ENCODE measurements around the gene SNRPB.
"Not testable (repeated sequence)": the region's sequence is repeated elsewhere in the genome, so short reads cannot be mapped to it uniquely, and the experiment has no call there.

Gene SNRPB

GRCh38 chr20:2470423-2471193, at the start of gene SNRPB:
Gene SNRPB (minus strand): TSS chr20:2470789. CDS start chr20:2470690, 99 bp downstream.
- DNase-seq: peak; percentile 97

- no peak for DNase-seq
Measured at GRCh38 chr20:2519115-2519809, 48.7 kb upstream of the SNRPB start.

- DNase-seq: no peak
Measured at GRCh38 chr20:2518558-2518957, 48.0 kb upstream of the SNRPB start.

- DNase-seq: no peak
Measured at GRCh38 chr20:2518096-2518495, 47.5 kb upstream of the SNRPB start.

GRCh38 chr20:2516399-2516798, 45.8 kb upstream of the SNRPB start:
- DNase-seq: no peak

GRCh38 chr20:2515203-2515602, 44.6 kb upstream of the SNRPB start:
- no peak for DNase-seq

GRCh38 chr20:2509794-2510193, 39.2 kb upstream of the SNRPB start:
- no peak for DNase-seq

GRCh38 chr20:2509468-2509781, 38.8 kb upstream of the SNRPB start:
- no peak for DNase-seq

GRCh38 chr20:2508631-2509467, 38.3 kb upstream of the SNRPB start, which contains the start of gene ZNF343:
Gene ZNF343 (minus strand): TSS chr20:2508915. CDS start chr20:2493895, 15,020 bp downstream.
- DNase-seq: peak; percentile 73

GRCh38 chr20:2507875-2508630, 37.5 kb upstream of the SNRPB start:
- DNase-seq: no peak

GRCh38 chr20:2507464-2507863, 36.9 kb upstream of the SNRPB start:
- no peak for DNase-seq

- not testable (repeated sequence) for DNase-seq
Measured at GRCh38 chr20:2506426-2506825, 35.8 kb upstream of the SNRPB start.

GRCh38 chr20:2504803-2505202, 34.2 kb upstream of the SNRPB start:
- not testable (repeated sequence) for DNase-seq

GRCh38 chr20:2502808-2503384, 32.3 kb upstream of the SNRPB start:
- not testable (repeated sequence) for DNase-seq

GRCh38 chr20:2485661-2486060, 15.1 kb upstream of the SNRPB start:
- no peak for DNase-seq

GRCh38 chr20:2485080-2485479, 14.5 kb upstream of the SNRPB start:
- DNase-seq: no peak

GRCh38 chr20:2483504-2483903, 12.9 kb upstream of the SNRPB start:
- DNase-seq: no peak

GRCh38 chr20:2480381-2480780, 9.8 kb upstream of the SNRPB start:
- no peak for DNase-seq

- no peak for DNase-seq
Measured at GRCh38 chr20:2476742-2477615, 6.4 kb upstream of the SNRPB start.

- DNase-seq: no peak
Measured at GRCh38 chr20:2475850-2476741, 5.5 kb upstream of the SNRPB start.
